AG09319 (cell line): Measurements from ENCODE around the gene ADGRL3.

Source experiments
- DNase-seq: peaks from one replicate; pipeline ENCODE4 v3.0.0-alpha.2; 2010; ENCODE audit warnings: low read depth; ENCODE audit errors: extremely low read depth
- CTCF ChIP-seq: IDR thresholded peaks from 2 replicates; pipeline ENCODE4 v1.5.1; 2011; ENCODE audit warnings: low read depth, mild to moderate bottlenecking, inconsistent platforms, low read length, moderate library complexity

The ADGRL3 gene

GRCh38 chr4:61580721-61581377, 380.7 kb downstream of the ADGRL3 start:
- no peak for TF ChIP-seq CTCF
- no peak for DNase-seq

- no peak for DNase-seq
- TF ChIP-seq CTCF: no peak
Measured at GRCh38 chr4:61583696-61584095, 383.6 kb downstream of the ADGRL3 start.

GRCh38 chr4:61588621-61589402, 388.7 kb downstream of the ADGRL3 start:
- no peak for DNase-seq
- no peak for TF ChIP-seq CTCF

- DNase-seq: no peak
- no peak for TF ChIP-seq CTCF
Measured at GRCh38 chr4:61590881-61591280, 390.8 kb downstream of the ADGRL3 start.

- DNase-seq: no peak
- no peak for TF ChIP-seq CTCF
Measured at GRCh38 chr4:61596606-61597340, 396.6 kb downstream of the ADGRL3 start.

- no peak for DNase-seq
- no peak for TF ChIP-seq CTCF
Measured at GRCh38 chr4:61603086-61603485, 403.0 kb downstream of the ADGRL3 start.

- DNase-seq: no peak
- TF ChIP-seq CTCF: no peak
Measured at GRCh38 chr4:61604054-61604453, 403.9 kb downstream of the ADGRL3 start.
